Neural progenitor cell (in vitro differentiated cells): ENCODE measurements around the gene TNRC18.

Experiments
- EZH2 ChIP-seq: fragments of 200-600 bp; sonication (generic); IDR thresholded peaks from 2 replicates; pipeline ENCODE4 v1.6.1; 2017; ENCODE audit warnings: antibody characterized with exemption, mild to moderate bottlenecking, moderate library complexity
- EZH2phosphoT487 ChIP-seq: fragments of 200-600 bp; sonication (generic); IDR thresholded peaks from 2 replicates; pipeline ENCODE4 v1.6.1; 2017; ENCODE audit warnings: antibody characterized with exemption

DNA sequence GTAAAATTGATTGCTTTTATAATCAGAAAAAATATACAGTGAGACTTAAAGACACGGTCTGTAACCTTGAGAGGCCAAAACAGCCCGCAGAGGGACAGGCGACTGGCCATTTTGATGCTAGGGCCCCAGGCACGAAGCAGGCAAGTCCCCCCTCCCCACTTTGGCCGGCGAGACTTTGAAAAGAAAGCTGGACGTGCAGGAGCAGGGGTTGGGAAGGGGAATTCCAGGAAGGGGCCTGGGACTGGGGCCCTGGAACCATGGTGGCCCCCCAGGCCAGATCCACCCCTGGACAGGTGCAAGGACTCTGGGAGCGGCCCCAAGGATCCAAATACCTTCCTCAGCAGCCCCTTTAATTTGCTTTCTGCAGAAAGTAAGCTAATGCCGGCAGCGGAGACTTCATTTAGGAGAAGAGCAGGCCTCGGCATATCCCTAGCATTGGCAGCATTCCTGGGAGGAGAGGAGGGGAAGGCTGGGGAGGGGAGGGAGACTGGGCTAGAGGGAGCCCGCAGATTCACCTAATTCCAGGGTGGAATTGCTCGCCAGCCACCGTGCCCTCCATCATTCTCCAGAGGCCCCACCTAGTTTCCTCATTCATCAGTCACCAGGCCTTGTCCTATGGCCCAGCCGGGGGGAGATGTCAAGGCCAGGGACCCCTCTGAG, 24.9 kb upstream of the TNRC18 start:
- TF ChIP-seq EZH2: no peak
- TF ChIP-seq EZH2phosphoT487: no peak
